Muscle of leg (tissue), 11 donors: ENCODE data around the gene AGXT2. TPM values are rescaled to one million over a fixed set of nuclear protein-coding genes. Genes with fewer than 3 reads are reported as not detected.
A peak's percentile ranks its signal among the peaks of the same experiment; 100 is the strongest.

Experiments
- DNase-seq: peaks from one replicate; pipeline ENCODE4 v3.0.0; 2013
- H3K27ac ChIP-seq: one replicate; pipeline ENCODE4 v1.5.1; 2013; ENCODE audit warnings: mild to moderate bottlenecking, low read length, control low read depth
- H3K27me3 ChIP-seq: one replicate; pipeline ENCODE4 v1.6.1; 2013; ENCODE audit warnings: low read length; ENCODE audit not compliant: control insufficient read depth, insufficient read depth
- H3K36me3 ChIP-seq: one replicate; pipeline ENCODE4 v1.6.1; 2013; ENCODE audit warnings: low read length; ENCODE audit not compliant: control insufficient read depth, insufficient read depth
- H3K4me1 ChIP-seq: one replicate; pipeline ENCODE4 v1.6.1; 2013; ENCODE audit warnings: low read length; ENCODE audit not compliant: control insufficient read depth, insufficient read depth
- H3K4me3 ChIP-seq: one replicate; pipeline ENCODE4 v1.5.1; 2013; ENCODE audit warnings: low read length, control low read depth
- H3K9me3 ChIP-seq: replicated peaks from 2 replicates; pipeline ENCODE4 v1.6.1; 2013; ENCODE audit warnings: low read depth, low read length; ENCODE audit not compliant: control insufficient read depth
- WGBS: methylation state at CpG from one replicate; pipeline ENCODE4 v1.1.5; 2013; ENCODE audit warnings: missing lambda C conversion rate; ENCODE audit not compliant: insufficient coverage; 5-methylcytosine and 5-hydroxymethylcytosine counted together
- polyA plus RNA-seq, 8 donors: library from polyadenylated mRNA; unstranded; fragments of 120-200 nt; gene quantifications; one replicate each; pipeline versions ENCODE4 v1.2.1 to v1.2.3, GENCODE V29; 2013; ENCODE audit warnings: inconsistent platforms in 1 of 8, low replicate concordance in 1 of 8; ENCODE audit not compliant: insufficient read length in 8 of 8, insufficient read depth in 1 of 8
- total RNA-seq: library from RNA; stranded (reverse); fragments of 120-200 nt; gene quantifications from one replicate; pipeline ENCODE4 v1.2.4, GENCODE V29; 2013

AGXT2 gene
- total and polyA plus RNA-seq, 9 donors, result 0.04 to 3.0 (median 0.23) TPM; not detected in 5

DNA sequence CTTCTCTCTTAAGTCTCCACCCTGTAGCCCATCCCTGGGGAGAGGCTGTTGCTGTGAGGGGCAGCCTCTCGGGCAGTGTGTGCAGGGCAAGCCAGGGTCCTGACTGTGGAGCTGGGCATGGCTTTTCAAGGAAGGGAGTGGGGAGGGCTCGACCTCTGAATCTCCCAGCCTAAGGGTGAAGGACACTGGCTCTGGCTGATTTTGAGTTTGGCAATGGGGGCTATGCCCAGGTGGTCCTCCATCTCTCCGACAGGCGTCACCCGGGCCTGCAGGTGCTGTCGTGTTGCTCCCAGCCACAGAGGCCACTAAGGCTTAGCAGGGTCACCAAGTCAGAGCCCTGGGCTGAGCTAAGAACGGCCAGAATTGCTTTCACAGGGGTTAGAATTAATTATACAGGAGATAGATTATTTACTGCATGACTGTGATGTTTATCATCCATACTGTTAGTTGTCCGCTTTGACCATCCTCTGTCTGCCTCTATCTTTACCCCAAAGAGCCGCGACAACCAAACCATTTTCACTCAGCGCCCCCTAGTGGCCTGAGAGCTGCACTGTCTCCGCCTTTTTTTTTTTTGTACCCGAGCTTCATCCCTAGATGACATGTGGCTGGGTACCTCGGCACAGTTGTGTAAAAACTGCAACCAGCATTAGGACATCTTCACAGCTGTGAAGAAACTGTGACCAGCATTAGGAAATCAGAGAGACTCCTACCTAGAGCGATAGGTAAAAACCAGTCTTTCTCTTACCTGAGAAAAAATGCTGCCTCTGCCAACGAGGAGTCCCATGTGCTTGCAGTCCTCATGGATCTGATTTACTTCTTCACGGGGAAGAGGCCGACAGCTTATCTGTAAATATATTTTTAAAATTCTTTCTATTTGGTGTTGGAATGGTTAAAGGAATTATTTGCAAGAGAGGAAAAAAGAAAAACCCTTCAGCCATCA, 44.5 kb downstream of the AGXT2 start:
- Histone ChIP-seq H3K27me3 (peaks cover 7% of the 10 kb centered on the region), H3K27ac (no peak overlapping the region), H3K36me3 (no peaks in the 10 kb centered on the region), H3K4me3 (no peak overlapping the region), H3K4me1 (peaks cover 2% of the 10 kb centered on the region), H3K9me3 (no peaks in the 10 kb centered on the region)
- DNase-seq, result peak; percentile 53
- 28% methylated on average over 10 of the region's 18 CpGs for WGBS

DNA sequence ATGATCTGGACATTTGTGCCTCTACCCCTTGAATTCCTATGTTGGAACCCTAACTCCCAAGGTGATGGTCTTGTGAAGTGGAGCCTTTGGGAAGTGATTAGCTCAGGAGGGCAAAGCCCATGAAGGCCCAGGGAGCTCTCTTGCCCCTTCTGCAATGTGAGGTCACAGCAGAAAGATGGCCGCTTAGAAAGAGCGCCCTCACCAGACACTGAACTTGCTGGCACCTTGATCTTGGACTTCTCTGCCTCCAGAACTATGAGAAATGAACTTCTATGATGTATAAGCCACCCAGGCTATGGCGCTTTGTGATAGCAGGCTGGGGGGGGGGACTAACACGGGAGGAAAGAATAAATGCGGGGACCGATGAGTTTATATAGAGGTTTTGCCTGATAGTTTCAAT, 45.3 kb downstream of the AGXT2 start:
- 90% methylated on average over 6 of the region's 6 CpGs for WGBS
- Histone ChIP-seq H3K27ac (no peak overlapping the region), H3K36me3 (no peaks in the 10 kb centered on the region), H3K4me3 (no peak overlapping the region), H3K9me3 (no peaks in the 10 kb centered on the region), H3K4me1 (peaks cover 2% of the 10 kb centered on the region), H3K27me3 (peaks cover 7% of the 10 kb centered on the region)
- DNase-seq, result no peak

DNA sequence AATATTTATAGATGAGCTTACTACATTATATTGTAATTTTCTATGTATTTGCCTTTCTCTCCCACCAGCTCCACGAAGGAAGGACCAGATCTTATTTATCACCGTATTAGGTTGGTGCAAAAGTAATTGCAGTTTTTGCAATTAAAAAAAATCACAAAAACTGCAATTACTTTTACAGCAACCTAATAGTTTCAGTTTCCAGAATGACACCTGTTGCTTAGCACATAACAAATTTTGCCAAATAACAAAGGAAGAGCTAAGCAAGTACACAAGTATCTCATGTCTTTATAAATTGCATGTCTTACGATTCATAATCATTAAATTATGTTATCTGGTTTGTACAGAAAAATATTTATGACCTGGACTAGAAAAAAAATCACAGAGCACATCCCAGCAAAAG, 45.9 kb downstream of the AGXT2 start:
- no CpG with 5 or more reads among the region's 3 CpGs for WGBS

DNA sequence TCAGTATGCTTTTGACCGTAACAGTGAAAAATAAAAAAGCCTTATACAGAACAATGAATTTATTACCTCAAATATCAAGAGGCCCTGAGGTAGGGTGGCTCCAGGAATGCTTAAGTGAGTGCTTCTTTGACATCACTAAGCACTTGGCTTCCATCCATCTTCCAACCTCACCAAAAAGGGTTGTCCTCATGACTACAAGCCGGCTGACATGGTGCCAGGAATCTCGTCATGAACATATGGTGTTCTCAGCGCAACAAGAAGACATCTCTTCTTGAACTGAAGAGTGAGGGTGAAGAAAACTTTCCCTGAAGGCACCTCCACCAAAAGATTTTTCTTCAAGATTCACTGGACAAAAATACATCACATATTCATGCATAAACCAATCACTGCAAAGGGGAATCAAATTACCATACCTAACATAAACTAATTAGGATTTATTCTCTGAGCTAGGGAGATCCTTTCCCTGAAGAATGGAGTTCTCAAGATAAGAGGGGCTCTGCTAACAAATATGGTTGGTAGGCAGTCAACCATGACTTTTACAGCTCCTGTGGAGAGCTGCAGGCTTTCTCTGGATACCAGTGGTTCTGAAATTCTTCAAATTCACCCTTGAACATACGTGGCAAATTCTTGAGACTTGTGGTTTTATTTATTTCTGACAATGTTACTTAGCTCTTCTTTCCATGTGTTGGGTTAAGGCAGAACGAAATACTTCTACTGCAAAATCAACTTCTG, 49.5 kb downstream of the AGXT2 start:
- WGBS, result no CpG with 5 or more reads among the region's 6 CpGs
- DNase-seq, result peak; percentile 29
- Histone ChIP-seq H3K4me1 (no peaks in the 10 kb centered on the region), H3K9me3 (no peaks in the 10 kb centered on the region), H3K27ac (no peak overlapping the region), H3K4me3 (no peak overlapping the region), H3K27me3 (peaks cover 4% of the 10 kb centered on the region), H3K36me3 (no peaks in the 10 kb centered on the region)

More for the DNA sequence above, 45.9 kb downstream of the AGXT2 start:
- no peak for DNase-seq
- Histone ChIP-seq H3K36me3 (no peaks in the 10 kb centered on the region), H3K9me3 (no peaks in the 10 kb centered on the region), H3K27me3 (peaks cover 7% of the 10 kb centered on the region), H3K4me3 (no peak overlapping the region), H3K4me1 (peaks cover 2% of the 10 kb centered on the region), H3K27ac (no peak overlapping the region)

DNA sequence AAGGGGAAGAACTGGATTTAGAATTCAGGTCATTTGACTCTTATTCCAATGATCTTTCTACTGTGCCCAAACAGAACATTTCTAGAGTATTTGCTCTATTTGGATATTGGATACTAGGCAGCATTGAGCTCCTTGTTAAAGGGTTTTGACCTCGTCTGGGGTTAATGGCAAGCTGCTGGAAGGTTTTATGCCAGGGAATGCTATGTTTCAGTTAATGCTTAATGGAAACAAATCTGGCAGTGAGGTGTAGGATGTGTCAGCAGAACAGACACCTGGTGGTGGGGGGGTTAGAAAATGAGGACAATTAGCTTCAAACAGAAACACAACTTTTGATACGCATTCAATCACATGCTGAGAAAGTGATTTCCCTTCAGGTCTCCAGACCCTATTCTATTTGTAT, 51.5 kb downstream of the AGXT2 start:
- H3K9me3 ChIP-seq, result no peaks in the 10 kb centered on the region
- no peak overlapping the region for H3K4me3 ChIP-seq
- H3K36me3 ChIP-seq, result no peaks in the 10 kb centered on the region
- H3K27ac ChIP-seq, result no peak overlapping the region
- H3K4me1 ChIP-seq, result no peaks in the 10 kb centered on the region
- WGBS, result 71% methylated on average over 2 of the region's 2 CpGs
- H3K27me3 ChIP-seq, result no peaks in the 10 kb centered on the region
- no peak for DNase-seq

DNA sequence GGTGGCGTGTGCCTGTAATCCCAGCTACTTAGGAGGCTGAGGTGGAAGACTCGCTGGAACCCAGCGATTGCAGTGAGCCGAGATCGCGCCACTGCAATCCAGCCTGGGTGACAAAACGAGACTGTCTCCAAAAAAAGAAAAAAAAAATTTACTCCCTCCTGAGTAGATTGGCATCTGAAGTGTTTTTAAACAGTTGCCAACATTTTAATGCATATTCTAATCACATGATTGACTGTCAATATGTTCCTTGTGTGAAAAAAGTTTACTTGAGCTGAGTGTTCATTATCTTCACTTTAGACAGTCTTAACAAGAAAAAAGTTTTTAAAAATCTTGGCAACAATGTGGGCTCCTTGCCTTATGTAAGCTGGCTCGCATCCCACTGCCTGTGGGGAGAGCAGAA, 53.8 kb downstream of the AGXT2 start:
- H3K9me3 ChIP-seq, result no peaks in the 10 kb centered on the region
- DNase-seq, result no peak
- H3K4me1 ChIP-seq, result no peaks in the 10 kb centered on the region
- no peaks in the 10 kb centered on the region for H3K36me3 ChIP-seq
- no peaks in the 10 kb centered on the region for H3K27me3 ChIP-seq
- no peak overlapping the region for H3K27ac ChIP-seq
- WGBS, result no CpG with 5 or more reads among the region's 8 CpGs
- no peak overlapping the region for H3K4me3 ChIP-seq

DNA sequence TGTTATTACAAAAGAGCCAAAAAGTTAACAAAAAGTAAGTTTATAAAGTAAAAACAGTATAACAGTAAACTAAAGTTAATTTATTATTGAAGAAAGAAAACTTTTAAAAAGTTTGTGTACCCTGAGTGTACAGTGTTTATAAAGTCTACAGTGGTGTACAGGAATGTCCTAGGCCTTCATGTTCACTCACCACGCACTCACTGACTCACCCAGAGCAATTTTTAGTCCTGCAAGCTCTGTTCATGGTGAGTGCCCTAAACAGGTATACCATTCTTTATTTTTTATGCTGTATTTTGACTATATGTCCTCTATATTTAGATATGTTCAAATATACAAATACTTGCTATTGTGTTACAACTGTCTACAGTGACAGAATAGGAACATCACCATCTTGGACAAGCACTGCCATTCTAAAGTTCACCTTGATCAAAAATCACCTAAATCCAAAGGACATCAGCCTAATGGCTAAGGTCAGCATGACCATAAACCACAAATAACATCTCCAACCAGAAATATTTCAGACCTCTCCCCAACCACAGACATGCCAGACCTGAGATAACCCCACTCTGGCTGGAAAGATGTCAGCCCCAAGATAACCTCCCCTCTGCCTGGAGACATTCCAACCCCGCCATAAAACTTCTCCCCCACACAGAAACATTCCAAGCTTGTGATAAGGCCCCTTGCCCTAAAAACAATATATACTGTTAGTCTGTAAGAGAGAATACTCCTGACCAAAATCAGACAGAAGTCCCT, 56.1 kb downstream of the AGXT2 start:
- H3K27me3 ChIP-seq, result no peaks in the 10 kb centered on the region
- H3K4me1 ChIP-seq, result no peaks in the 10 kb centered on the region
- peaks cover 5% of the 10 kb centered on the region for H3K9me3 ChIP-seq
- H3K4me3 ChIP-seq, result no peak overlapping the region
- no peak overlapping the region for H3K27ac ChIP-seq
- WGBS, result no CpG with 5 or more reads among the region's 2 CpGs
- H3K36me3 ChIP-seq, result no peaks in the 10 kb centered on the region
- no peak for DNase-seq

DNA sequence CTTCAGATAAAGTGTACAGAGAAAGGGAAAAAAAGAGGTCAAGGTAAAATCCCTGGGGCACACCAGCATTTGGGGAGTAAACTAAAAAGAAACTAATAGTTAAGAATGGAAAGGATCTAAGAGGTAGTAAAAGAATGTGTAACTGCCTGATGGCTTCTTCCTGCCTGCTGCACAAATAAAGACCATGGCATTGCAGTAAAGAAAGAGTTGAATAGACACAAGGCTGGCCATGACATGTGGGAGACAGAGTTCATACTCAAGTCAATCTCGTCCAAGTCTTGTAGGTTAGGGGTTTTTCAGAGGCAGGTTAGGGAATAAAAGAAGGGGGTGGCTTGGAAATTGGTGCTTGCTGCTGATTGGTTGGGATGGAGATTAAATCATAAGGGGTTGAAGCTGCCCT, 60.8 kb downstream of the AGXT2 start:
- no peak overlapping the region for H3K4me3 ChIP-seq
- H3K27ac ChIP-seq, result no peak overlapping the region
- WGBS, result 100% methylated on average over 1 of the region's 1 CpG
- peaks cover 12% of the 10 kb centered on the region for H3K9me3 ChIP-seq
- no peak for DNase-seq
- no peaks in the 10 kb centered on the region for H3K4me1 ChIP-seq
- no peaks in the 10 kb centered on the region for H3K27me3 ChIP-seq
- H3K36me3 ChIP-seq, result no peaks in the 10 kb centered on the region

DNA sequence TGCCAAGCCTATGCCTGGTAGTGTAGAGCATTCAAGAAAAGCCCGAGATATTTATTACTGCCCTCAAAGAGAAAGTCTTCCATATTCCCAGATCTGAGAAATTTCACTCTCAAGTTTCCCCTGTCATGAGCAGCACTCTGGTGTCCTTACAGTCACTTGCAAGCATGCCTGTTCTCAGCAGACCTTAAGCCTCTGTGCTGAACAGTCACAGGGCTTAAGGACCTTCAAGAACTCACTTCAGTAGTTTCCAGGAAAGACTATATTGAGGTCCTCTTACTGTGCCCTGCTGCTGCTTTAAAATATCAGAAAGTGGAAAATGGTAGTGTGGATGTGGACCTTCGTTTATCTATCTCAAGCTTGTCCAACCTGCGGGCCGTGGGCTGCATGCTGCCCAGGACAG, 64.9 kb downstream of the AGXT2 start:
- no peak for DNase-seq
- H3K4me3 ChIP-seq, result no peak overlapping the region
- H3K36me3 ChIP-seq, result no peaks in the 10 kb centered on the region
- H3K4me1 ChIP-seq, result no peaks in the 10 kb centered on the region
- H3K27me3 ChIP-seq, result no peaks in the 10 kb centered on the region
- 100% methylated on average over 1 of the region's 4 CpGs for WGBS
- peaks cover 12% of the 10 kb centered on the region for H3K9me3 ChIP-seq
- no peak overlapping the region for H3K27ac ChIP-seq

DNA sequence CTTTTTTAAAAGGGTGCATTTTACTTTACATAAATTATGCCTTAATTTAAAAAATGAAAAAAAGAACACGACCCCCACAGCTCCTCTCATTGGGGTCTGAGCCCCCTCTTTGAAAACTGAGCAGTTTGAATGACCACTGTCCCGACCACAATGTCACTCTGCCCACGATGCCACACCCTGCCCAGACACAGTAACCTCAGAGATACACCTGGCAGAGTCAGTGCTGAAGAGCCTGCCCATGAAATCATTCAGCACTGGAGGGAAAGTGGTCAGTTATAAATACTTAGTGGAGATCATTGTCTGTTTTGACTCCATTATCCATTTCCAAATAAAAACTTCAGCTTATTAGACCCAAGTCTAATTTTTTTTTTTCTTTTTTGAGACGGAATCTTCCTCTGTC, 69.1 kb downstream of the AGXT2 start:
- WGBS, result no CpG with 5 or more reads among the region's 4 CpGs

More for the DNA sequence above, 69.1 kb downstream of the AGXT2 start:
- no peak for DNase-seq
- no peak overlapping the region for H3K27ac ChIP-seq
- H3K9me3 ChIP-seq, result no peaks in the 10 kb centered on the region
- H3K4me3 ChIP-seq, result no peak overlapping the region
- H3K36me3 ChIP-seq, result no peaks in the 10 kb centered on the region
- H3K4me1 ChIP-seq, result no peaks in the 10 kb centered on the region
- peaks cover 2% of the 10 kb centered on the region for H3K27me3 ChIP-seq
